Activated CD8-positive, alpha-beta T cell treated with anti-CD3 and anti-CD28 coated beads, Interleukin-2, amount 10 ng/mL, durations not matched to agents 7 days and 5 days (primary cell): Measurements from ENCODE around the gene CDK7. TPM values are rescaled to one million over a fixed set of nuclear protein-coding genes. Genes with fewer than 3 reads are reported as not detected.

ENCODE experiments used
- ATAC-seq: fragments of 150-1000 bp; cut with Tn5 transposase; one replicate; pipeline ENCODE4 v1.10.0; 2021; ENCODE audit warnings: moderate library complexity
- CTCF ChIA-PET: fragments of 350-600 bp; sonication (Branson Sonifier 250); formaldehyde crosslinking; loops from one replicate; lab custom pipeline; 2021; ENCODE audit warnings: antibody characterized with exemption; lab: Charles Lee
- POLR2A ChIA-PET: fragments of 350-600 bp; sonication (Branson Sonifier 250); formaldehyde crosslinking; loops from one replicate; lab custom pipeline; 2021; ENCODE audit warnings: antibody characterized with exemption; lab: Charles Lee
- DNase-seq: peaks from one replicate; pipeline ENCODE4 v3.0.0-alpha.2; 2020
- H3K27ac Mint-ChIP-seq: one replicate; pipeline ENCODE4 v1.8.0; 2021; ENCODE audit warnings: mild to moderate bottlenecking, mixed read lengths
- H3K27me3 Mint-ChIP-seq: one replicate; pipeline ENCODE4 v1.8.0; 2021; ENCODE audit warnings: low read depth, mixed read lengths
- H3K36me3 Mint-ChIP-seq: one replicate; pipeline ENCODE4 v1.8.0; 2021; ENCODE audit warnings: low read depth, mixed read lengths
- H3K4me1 Mint-ChIP-seq: one replicate; pipeline ENCODE4 v1.8.0; 2021; ENCODE audit warnings: low read depth, mixed read lengths
- H3K4me3 Mint-ChIP-seq: one replicate; pipeline ENCODE4 v1.8.0; 2021; ENCODE audit warnings: mild to moderate bottlenecking, mixed read lengths
- H3K9me3 Mint-ChIP-seq: one replicate; pipeline ENCODE4 v1.8.0; 2022; ENCODE audit warnings: mixed read lengths; ENCODE audit not compliant: insufficient read depth
- total RNA-seq, 2 experiments: library from RNA; stranded (reverse); gene quantifications; one replicate each; pipeline ENCODE4 v1.2.3, GENCODE V29; 2021

The CDK7 gene
- 10 to 100 TPM; 23.9 to 28.3 TPM for total RNA-seq

- no peaks in the 10 kb centered on the region for H3K27me3 Mint-ChIP-seq
- no peaks in the 10 kb centered on the region for H3K9me3 Mint-ChIP-seq
- DNase-seq (peak; percentile 95), ATAC-seq (peak; percentile 100)
- peak within 1 kb of the TSS; percentile 97 for H3K4me3 Mint-ChIP-seq
- ChIA-PET POLR2A (interaction anchor here (0.6 to 2.2 kb wide), 8 partner anchors 9 to 135 kb away, joined by 3 to 12 read pairs (median 3); partner anchors contain the start of genes CCDC125 and CENPH), CTCF (interaction anchor here (0.8 to 2.5 kb wide), 7 partner anchors 13 to 192 kb away, joined by 3 to 10 read pairs (median 4); partner anchors contain the start of gene CENPH)
- peaks cover 33% of the 10 kb centered on the region for H3K4me1 Mint-ChIP-seq
- peak within 1 kb of the TSS; percentile 87 for H3K27ac Mint-ChIP-seq
- peaks cover 19% of the 10 kb centered on the region for H3K36me3 Mint-ChIP-seq
Measured at GRCh38 chr5:69234457-69235268, at the start of gene CDK7. CDK7 (plus strand) TSS chr5:69234886; CDS start chr5:69234976, 90 bp downstream.

- H3K27ac Mint-ChIP-seq = no peak overlapping the region
- peaks cover 17% of the 10 kb centered on the region for H3K4me1 Mint-ChIP-seq
- ATAC-seq = no peak
- ChIA-PET CTCF (no interaction called here), POLR2A (no interaction called here)
- no peaks in the 10 kb centered on the region for H3K27me3 Mint-ChIP-seq
- peaks cover 4% of the 10 kb centered on the region for H3K36me3 Mint-ChIP-seq
- peak; percentile 5 for DNase-seq
- H3K9me3 Mint-ChIP-seq = no peaks in the 10 kb centered on the region
- no peak overlapping the region for H3K4me3 Mint-ChIP-seq
Measured at GRCh38 chr5:69187342-69187741, 47.3 kb upstream of the CDK7 start.

- ChIA-PET POLR2A (interaction anchor here (0.6 to 2.2 kb wide), 9 partner anchors 11 to 930 kb away, joined by 3 to 24 read pairs (median 6); partner anchors contain the start of genes CCNB1 and CDK7), CTCF (interaction anchor here (0.8 to 2.8 kb wide), 5 partner anchors 11 to 83 kb away, joined by 3 to 16 read pairs (median 3); partner anchors contain the start of genes CCNB1 and CDK7)
- ATAC-seq (no peak), DNase-seq (no peak)
- Mint-ChIP-seq H3K27ac (peak overlapping the region; percentile 97), H3K4me1 (peaks cover 17% of the 10 kb centered on the region), H3K27me3 (no peaks in the 10 kb centered on the region), H3K9me3 (no peaks in the 10 kb centered on the region), H3K4me3 (peak overlapping the region; percentile 96), H3K36me3 (peaks cover 6% of the 10 kb centered on the region)
Measured at GRCh38 chr5:69188811-69189161, 45.9 kb upstream of the CDK7 start.

- Mint-ChIP-seq H3K36me3 (peaks cover 7% of the 10 kb centered on the region), H3K4me3 (peak within 1 kb of the TSS; percentile 96), H3K27ac (peak within 1 kb of the TSS; percentile 97), H3K4me1 (peaks cover 17% of the 10 kb centered on the region), H3K9me3 (no peaks in the 10 kb centered on the region), H3K27me3 (no peaks in the 10 kb centered on the region)
- ChIA-PET POLR2A (interaction anchor here (0.6 to 2.2 kb wide), 21 partner anchors 9 to 931 kb away, joined by 3 to 24 read pairs (median 5); partner anchors contain the start of genes CCDC125, CCNB1, CDK7 and SLC30A5), CTCF (interaction anchor here (0.7 to 2.8 kb wide), 12 partner anchors 11 to 146 kb away, joined by 3 to 16 read pairs (median 4); partner anchors contain the start of genes CCNB1, CDK7 and SLC30A5)
- ATAC-seq = peak; percentile 84
- peak; percentile 96 for DNase-seq
Measured at GRCh38 chr5:69189162-69190086, 45.3 kb upstream of the CDK7 start, which contains the start of gene CENPH. CENPH (plus strand) TSS chr5:69189583; CDS start chr5:69189635, 52 bp downstream.

- Mint-ChIP-seq H3K4me1 (no peaks in the 10 kb centered on the region), H3K27me3 (no peaks in the 10 kb centered on the region), H3K9me3 (no peaks in the 10 kb centered on the region), H3K36me3 (peaks cover 41% of the 10 kb centered on the region), H3K27ac (no peak overlapping the region), H3K4me3 (no peak overlapping the region)
- POLR2A ChIA-PET = no interaction called here
- ATAC-seq (no peak), DNase-seq (no peak)
- CTCF ChIA-PET = no interaction called here
Measured at GRCh38 chr5:69202497-69202896, 32.2 kb upstream of the CDK7 start.

- H3K27ac Mint-ChIP-seq = no peak overlapping the region
- H3K4me3 Mint-ChIP-seq = no peak overlapping the region
- H3K27me3 Mint-ChIP-seq = no peaks in the 10 kb centered on the region
- ChIA-PET POLR2A (no interaction called here), CTCF (no interaction called here)
- no peaks in the 10 kb centered on the region for H3K4me1 Mint-ChIP-seq
- H3K36me3 Mint-ChIP-seq = peaks cover 32% of the 10 kb centered on the region
- DNase-seq (no peak), ATAC-seq (no peak)
- no peaks in the 10 kb centered on the region for H3K9me3 Mint-ChIP-seq
Measured at GRCh38 chr5:69206528-69207190, 28.0 kb upstream of the CDK7 start.

- no peak for ATAC-seq
- H3K4me1 Mint-ChIP-seq = no peaks in the 10 kb centered on the region
- ChIA-PET POLR2A (interaction anchor here (0.6 kb wide), 1 partner anchor 201 kb away, joined by 3 read pairs; no protein-coding TSS in a partner anchor), CTCF (no interaction called here)
- H3K4me3 Mint-ChIP-seq = no peak overlapping the region
- no peaks in the 10 kb centered on the region for H3K27me3 Mint-ChIP-seq
- DNase-seq = no peak
- H3K9me3 Mint-ChIP-seq = no peaks in the 10 kb centered on the region
- H3K27ac Mint-ChIP-seq = no peak overlapping the region
- peaks cover 25% of the 10 kb centered on the region for H3K36me3 Mint-ChIP-seq
Measured at GRCh38 chr5:69209602-69210001, 25.1 kb upstream of the CDK7 start.

GRCh38 chr5:69211200-69211599, 23.5 kb upstream of the CDK7 start:
- DNase-seq (no peak), ATAC-seq (no peak)
- POLR2A ChIA-PET = interaction anchor here (0.6 kb wide), 1 partner anchor 59 kb away, joined by 3 read pairs; no protein-coding TSS in a partner anchor
- H3K36me3 Mint-ChIP-seq = peaks cover 29% of the 10 kb centered on the region
- no peak overlapping the region for H3K27ac Mint-ChIP-seq
- CTCF ChIA-PET = interaction anchor here (1.1 to 1.9 kb wide), 4 partner anchors 14 to 118 kb away, joined by 3 to 6 read pairs (median 4); partner anchors contain the start of genes CDK7, CENPH and SLC30A5
- H3K9me3 Mint-ChIP-seq = no peaks in the 10 kb centered on the region
- H3K4me1 Mint-ChIP-seq = no peaks in the 10 kb centered on the region
- no peaks in the 10 kb centered on the region for H3K27me3 Mint-ChIP-seq
- no peak overlapping the region for H3K4me3 Mint-ChIP-seq

- POLR2A ChIA-PET = interaction anchor here (1.3 kb wide), 1 partner anchor 45 kb away, joined by 5 read pairs; no protein-coding TSS in a partner anchor
- CTCF ChIA-PET = interaction anchor here (1.1 to 1.9 kb wide), 4 partner anchors 15 to 118 kb away, joined by 3 to 6 read pairs (median 4); partner anchors contain the start of genes CDK7, CENPH and SLC30A5
- H3K27ac Mint-ChIP-seq = peak overlapping the region; percentile 39
- DNase-seq (no peak), ATAC-seq (peak; percentile 39)
- H3K27me3 Mint-ChIP-seq = no peaks in the 10 kb centered on the region
- H3K36me3 Mint-ChIP-seq = peaks cover 25% of the 10 kb centered on the region
- H3K4me1 Mint-ChIP-seq = peaks cover 2% of the 10 kb centered on the region
- no peaks in the 10 kb centered on the region for H3K9me3 Mint-ChIP-seq
- H3K4me3 Mint-ChIP-seq = no peak overlapping the region
Measured at GRCh38 chr5:69212022-69212421, 22.7 kb upstream of the CDK7 start.

- ATAC-seq (no peak), DNase-seq (peak; percentile 12)
- POLR2A ChIA-PET = interaction anchor here (1.3 kb wide), 1 partner anchor 47 kb away, joined by 5 read pairs; no protein-coding TSS in a partner anchor
- Mint-ChIP-seq H3K4me1 (peaks cover 6% of the 10 kb centered on the region), H3K36me3 (peaks cover 27% of the 10 kb centered on the region), H3K27me3 (no peaks in the 10 kb centered on the region), H3K27ac (no peak overlapping the region), H3K9me3 (no peaks in the 10 kb centered on the region), H3K4me3 (no peak overlapping the region)
- CTCF ChIA-PET = interaction anchor here (0.8 to 1.8 kb wide), 2 partner anchors 23 to 121 kb away, joined by 4 read pairs; no protein-coding TSS in a partner anchor
Measured at GRCh38 chr5:69213513-69214215, 21.0 kb upstream of the CDK7 start.
